ENCODE data around the gene CARHSP1. TPM values are rescaled to one million over a fixed set of nuclear protein-coding genes. Genes with fewer than 3 reads are reported as not detected.

CARHSP1 gene
- total and polyA plus RNA-seq, 9 of the 15 experiments (the other 6 are each of a cell fraction or from before 2014, with no cell fraction given): 5.8 to 114 (median 41.1) TPM

DNA sequence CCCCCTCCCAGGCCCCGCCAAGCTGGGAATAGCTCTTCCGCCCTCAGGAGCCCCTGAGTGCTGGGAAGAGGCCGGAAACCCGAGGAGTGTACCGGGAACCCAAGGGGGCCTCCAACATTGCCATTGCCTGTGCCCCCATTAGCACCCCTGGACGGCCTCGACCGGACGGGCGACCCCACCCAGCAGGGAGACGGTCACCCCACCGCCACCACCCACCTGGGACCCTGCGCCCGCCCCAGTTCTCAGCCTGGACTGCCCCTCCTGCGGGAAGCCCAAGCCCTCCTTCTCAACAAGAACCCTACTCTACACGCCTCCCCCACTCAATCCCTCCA, 2.0 kb downstream of the CARHSP1 start:
- peaks cover 64% of the 10 kb centered on the region for H3K79me2 ChIP-seq (ENCODE audit: control insufficient read depth, insufficient read depth, low read length)
- FAIRE-seq (no peak), ATAC-seq (no peak), DNase-seq (ENCODE audit: extremely low read depth in 1 of 4, low spot score in 3 of 4) (no peak)
- H3K4me1 ChIP-seq (replicated peaks in 1 of 2; ENCODE audit: control insufficient read depth in 2 of 2, insufficient read depth in 2 of 2, low read length in 2 of 2): peaks cover 63 to 85% of the 10 kb centered on the region in 2 experiments
- in situ Hi-C loops (cut with MboI): no loop called here
- no TSS peak for BruUV-seq (replicated peaks)
- WGBS (ENCODE audit: insufficient coverage, low coverage, missing lambda C conversion rate): 73% methylated on average over 3 of the region's 16 CpGs
- no peaks in the 10 kb centered on the region for H3K27me3 ChIP-seq (ENCODE audit: control insufficient read depth in 2 of 2, insufficient read depth in 2 of 2, low read length in 2 of 2)
- H3K4me2 ChIP-seq (ENCODE audit: insufficient read depth, low read length): peak overlapping the region; percentile 84
- H3K4me3 ChIP-seq: peak overlapping the region; percentile 62; the same call in 1 of the 2 replicates
- no peak overlapping the region for H2AFZ ChIP-seq (ENCODE audit: low read depth, low read length)
- ChIA-PET POLR2A (no interaction called here), CTCF (ENCODE audit: low intra/inter-chr PET ratio) (no interaction called here)
- no peak overlapping the region; the same call in 2 of the 3 replicates for H3K27ac ChIP-seq (ENCODE audit: extremely low read depth, low read depth, low read length)
- intact Hi-C loops (cut with micrococcal nuclease): no loop called here
- TF ChIP-seq NCOA6 (IDR thresholded peaks at IDR 0.05): no peak
- TF ChIP-seq, protein P1, sequence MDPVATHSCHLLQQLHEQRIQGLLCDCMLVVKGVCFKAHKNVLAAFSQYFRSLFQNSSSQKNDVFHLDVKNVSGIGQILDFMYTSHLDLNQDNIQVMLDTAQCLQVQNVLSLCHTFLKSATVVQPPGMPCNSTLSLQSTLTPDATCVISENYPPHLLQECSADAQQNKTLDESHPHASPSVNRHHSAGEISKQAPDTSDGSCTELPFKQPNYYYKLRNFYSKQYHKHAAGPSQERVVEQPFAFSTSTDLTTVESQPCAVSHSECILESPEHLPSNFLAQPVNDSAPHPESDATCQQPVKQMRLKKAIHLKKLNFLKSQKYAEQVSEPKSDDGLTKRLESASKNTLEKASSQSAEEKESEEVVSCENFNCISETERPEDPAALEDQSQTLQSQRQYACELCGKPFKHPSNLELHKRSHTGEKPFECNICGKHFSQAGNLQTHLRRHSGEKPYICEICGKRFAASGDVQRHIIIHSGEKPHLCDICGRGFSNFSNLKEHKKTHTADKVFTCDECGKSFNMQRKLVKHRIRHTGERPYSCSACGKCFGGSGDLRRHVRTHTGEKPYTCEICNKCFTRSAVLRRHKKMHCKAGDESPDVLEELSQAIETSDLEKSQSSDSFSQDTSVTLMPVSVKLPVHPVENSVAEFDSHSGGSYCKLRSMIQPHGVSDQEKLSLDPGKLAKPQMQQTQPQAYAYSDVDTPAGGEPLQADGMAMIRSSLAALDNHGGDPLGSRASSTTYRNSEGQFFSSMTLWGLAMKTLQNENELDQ (CRISPR knock-in tag; IDR thresholded peaks at IDR 0.05; ENCODE audit: borderline replicate concordance): no peak
- TF ChIP-seq, protein P2, sequence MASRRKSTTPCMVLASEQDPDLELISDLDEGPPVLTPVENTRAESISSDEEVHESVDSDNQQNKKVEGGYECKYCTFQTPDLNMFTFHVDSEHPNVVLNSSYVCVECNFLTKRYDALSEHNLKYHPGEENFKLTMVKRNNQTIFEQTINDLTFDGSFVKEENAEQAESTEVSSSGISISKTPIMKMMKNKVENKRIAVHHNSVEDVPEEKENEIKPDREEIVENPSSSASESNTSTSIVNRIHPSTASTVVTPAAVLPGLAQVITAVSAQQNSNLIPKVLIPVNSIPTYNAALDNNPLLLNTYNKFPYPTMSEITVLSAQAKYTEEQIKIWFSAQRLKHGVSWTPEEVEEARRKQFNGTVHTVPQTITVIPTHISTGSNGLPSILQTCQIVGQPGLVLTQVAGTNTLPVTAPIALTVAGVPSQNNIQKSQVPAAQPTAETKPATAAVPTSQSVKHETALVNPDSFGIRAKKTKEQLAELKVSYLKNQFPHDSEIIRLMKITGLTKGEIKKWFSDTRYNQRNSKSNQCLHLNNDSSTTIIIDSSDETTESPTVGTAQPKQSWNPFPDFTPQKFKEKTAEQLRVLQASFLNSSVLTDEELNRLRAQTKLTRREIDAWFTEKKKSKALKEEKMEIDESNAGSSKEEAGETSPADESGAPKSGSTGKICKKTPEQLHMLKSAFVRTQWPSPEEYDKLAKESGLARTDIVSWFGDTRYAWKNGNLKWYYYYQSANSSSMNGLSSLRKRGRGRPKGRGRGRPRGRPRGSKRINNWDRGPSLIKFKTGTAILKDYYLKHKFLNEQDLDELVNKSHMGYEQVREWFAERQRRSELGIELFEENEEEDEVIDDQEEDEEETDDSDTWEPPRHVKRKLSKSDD (conservative IDR thresholded peaks at IDR 0.05; ENCODE audit: low read length): no peak
- no peak for TF ChIP-seq NFIC (IDR thresholded peaks at IDR 0.05)
- no peak for TF ChIP-seq ZNF23 (CRISPR knock-in tag; IDR thresholded peaks at IDR 0.05)
- peaks cover 13% of the 10 kb centered on the region for H3K9me1 ChIP-seq (ENCODE audit: control insufficient read depth, insufficient read depth, low read length)
- no peaks in the 10 kb centered on the region for H3K9me3 ChIP-seq (replicated peaks; ENCODE audit: control insufficient read depth, insufficient read depth, low read depth, low read length)
- peaks cover 50% of the 10 kb centered on the region for H4K20me1 ChIP-seq (replicated peaks; ENCODE audit: control insufficient read depth, insufficient read depth, low read length)
- peak overlapping the region; percentile 74 to 89; a peak in 3 of 4 replicates for H3K9ac ChIP-seq (ENCODE audit: insufficient read depth in 1 of 2, low read depth in 2 of 2, low read length in 2 of 2)
- H3K36me3 ChIP-seq (ENCODE audit: control insufficient read depth, insufficient read depth, low read length): peaks cover 17% of the 10 kb centered on the region; the same call in 1 of the 3 replicates

Data from K562 (cell line).